ENCODE results near the gene DIDO1. TPM values are rescaled to one million over a fixed set of nuclear protein-coding genes. Genes with fewer than 3 reads are reported as not detected.
A peak's percentile ranks its signal among the peaks of the same experiment; 100 is the strongest.

DIDO1 gene
- polyA plus RNA-seq, 6 donors from 2014 or later, result 24.3 to 39.9 (median 28.3) TPM

- Mint-ChIP-seq H3K9me3 (no peaks in the 10 kb centered on the region), H3K27ac (no peak overlapping the region), H3K4me1 (peaks cover 5 to 14% (median 7%) of the 10 kb centered on the region in 3 donors), H3K36me3 (peaks cover 6 to 11% of the 10 kb centered on the region in 2 donors), H3K4me3 (no peak overlapping the region), H3K27me3 (no peaks in the 10 kb centered on the region)
- no peak for DNase-seq
- no peak for ATAC-seq (ENCODE audit: low read depth in 2 of 2)
These were observed 32.6 kb downstream of the DIDO1 start for GRCh38 chr20:62893700-62894099.

- no peak overlapping the region for H3K4me3 Mint-ChIP-seq
- no peak for ATAC-seq (ENCODE audit: low read depth in 2 of 2)
These were observed 33.7 kb downstream of the DIDO1 start for GRCh38 chr20:62892348-62893304.

GRCh38 chr20:62891111-62891510 lies 35.2 kb downstream of the DIDO1 start:
- ATAC-seq (ENCODE audit: low read depth in 2 of 2), result no peak
- Mint-ChIP-seq H3K27ac (peak overlapping the region in 1 of 6 donors; percentile 29), H3K9me3 (no peaks in the 10 kb centered on the region), H3K27me3 (no peaks in the 10 kb centered on the region), H3K36me3 (peaks cover 6 to 11% of the 10 kb centered on the region in 2 donors), H3K4me3 (peak overlapping the region in 1 of 8 donors; percentile 33), H3K4me1 (no peaks in the 10 kb centered on the region)
- no peak for DNase-seq

More at GRCh38 chr20:62892348-62893304, 33.7 kb downstream of the DIDO1 start:
- Mint-ChIP-seq H3K27me3 (no peaks in the 10 kb centered on the region), H3K4me1 (peaks cover 0 to 4% (median 0%) of the 10 kb centered on the region in 3 donors), H3K36me3 (peaks cover 6 to 11% of the 10 kb centered on the region in 2 donors), H3K9me3 (no peaks in the 10 kb centered on the region), H3K27ac (no peak overlapping the region)
- DNase-seq, result no peak

GRCh38 chr20:62890444-62890843 lies 35.9 kb downstream of the DIDO1 start:
- Mint-ChIP-seq H3K27ac (no peak overlapping the region), H3K4me3 (no peak overlapping the region), H3K4me1 (no peaks in the 10 kb centered on the region), H3K9me3 (no peaks in the 10 kb centered on the region), H3K36me3 (peaks cover 5 to 6% of the 10 kb centered on the region in 2 donors), H3K27me3 (no peaks in the 10 kb centered on the region)
- ATAC-seq (ENCODE audit: low read depth in 2 of 2), result no peak
- no peak for DNase-seq

GRCh38 chr20:62889871-62890270 lies 36.4 kb downstream of the DIDO1 start:
- no peaks in the 10 kb centered on the region for H3K9me3 Mint-ChIP-seq
- H3K36me3 Mint-ChIP-seq, result peaks cover 0 to 6% of the 10 kb centered on the region in 2 donors

GRCh38 chr20:62889411-62889810 lies 36.9 kb downstream of the DIDO1 start:
- DNase-seq (no peak), ATAC-seq (ENCODE audit: low read depth in 2 of 2) (no peak)
- H3K36me3 Mint-ChIP-seq, result peaks cover 0 to 6% of the 10 kb centered on the region in 2 donors
- H3K4me1 Mint-ChIP-seq, result no peaks in the 10 kb centered on the region
- H3K27ac Mint-ChIP-seq, result no peak overlapping the region
- no peaks in the 10 kb centered on the region for H3K9me3 Mint-ChIP-seq
- no peak overlapping the region for H3K4me3 Mint-ChIP-seq
- no peaks in the 10 kb centered on the region for H3K27me3 Mint-ChIP-seq

More at GRCh38 chr20:62889871-62890270, 36.4 kb downstream of the DIDO1 start:
- Mint-ChIP-seq H3K27me3 (no peaks in the 10 kb centered on the region), H3K4me1 (no peaks in the 10 kb centered on the region), H3K27ac (no peak overlapping the region), H3K4me3 (no peak overlapping the region)
- no peak for ATAC-seq (ENCODE audit: low read depth in 2 of 2)
- no peak for DNase-seq

GRCh38 chr20:62888910-62889309 lies 37.4 kb downstream of the DIDO1 start:
- H3K27ac Mint-ChIP-seq, result no peak overlapping the region
- no peak for ATAC-seq (ENCODE audit: low read depth in 2 of 2)
- H3K36me3 Mint-ChIP-seq, result peaks cover 0 to 6% of the 10 kb centered on the region in 2 donors
- H3K4me1 Mint-ChIP-seq, result no peaks in the 10 kb centered on the region
- H3K4me3 Mint-ChIP-seq, result no peak overlapping the region
- H3K27me3 Mint-ChIP-seq, result no peaks in the 10 kb centered on the region
- no peak for DNase-seq
- no peaks in the 10 kb centered on the region for H3K9me3 Mint-ChIP-seq

- H3K27me3 Mint-ChIP-seq, result no peaks in the 10 kb centered on the region
- no peaks in the 10 kb centered on the region for H3K4me1 Mint-ChIP-seq
- peak overlapping the region in 1 of 6 donors; percentile 27 for H3K27ac Mint-ChIP-seq
- H3K36me3 Mint-ChIP-seq, result peaks cover 0 to 6% of the 10 kb centered on the region in 2 donors
- DNase-seq (no peak), ATAC-seq (ENCODE audit: low read depth in 2 of 2) (no peak)
- no peak overlapping the region for H3K4me3 Mint-ChIP-seq
- H3K9me3 Mint-ChIP-seq, result no peaks in the 10 kb centered on the region
These were observed 37.9 kb downstream of the DIDO1 start for GRCh38 chr20:62888406-62888805.

GRCh38 chr20:62887860-62888239 lies 38.5 kb downstream of the DIDO1 start:
- H3K4me3 Mint-ChIP-seq, result no peak overlapping the region
- no peaks in the 10 kb centered on the region for H3K4me1 Mint-ChIP-seq
- ATAC-seq (ENCODE audit: low read depth in 2 of 2), result no peak
- H3K36me3 Mint-ChIP-seq, result peaks cover 0 to 6% of the 10 kb centered on the region in 2 donors
- H3K27ac Mint-ChIP-seq, result no peak overlapping the region
- DNase-seq, result no peak
- H3K9me3 Mint-ChIP-seq, result no peaks in the 10 kb centered on the region
- no peaks in the 10 kb centered on the region for H3K27me3 Mint-ChIP-seq

GRCh38 chr20:62887152-62887859 lies 39.0 kb downstream of the DIDO1 start:
- no peak for ATAC-seq (ENCODE audit: low read depth in 2 of 2)
- Mint-ChIP-seq H3K4me3 (no peak overlapping the region), H3K4me1 (no peaks in the 10 kb centered on the region), H3K27ac (peak overlapping the region in 1 of 6 donors; percentile 36), H3K27me3 (no peaks in the 10 kb centered on the region), H3K36me3 (peaks cover 0 to 6% of the 10 kb centered on the region in 2 donors), H3K9me3 (no peaks in the 10 kb centered on the region)
- DNase-seq, result no peak

GRCh38 chr20:62886709-62887058 lies 39.6 kb downstream of the DIDO1 start:
- Mint-ChIP-seq H3K4me3 (no peak overlapping the region), H3K4me1 (peaks cover 0 to under 1% (median 0%) of the 10 kb centered on the region in 3 donors), H3K36me3 (peaks cover 3 to 6% of the 10 kb centered on the region in 2 donors), H3K9me3 (no peaks in the 10 kb centered on the region), H3K27ac (peak overlapping the region in 3 of 6 donors; percentile 31 to 78 (median 36)), H3K27me3 (no peaks in the 10 kb centered on the region)
- no peak for ATAC-seq (ENCODE audit: low read depth in 2 of 2)
- DNase-seq, result no peak

- Mint-ChIP-seq H3K4me3 (no peak overlapping the region), H3K27me3 (no peaks in the 10 kb centered on the region), H3K36me3 (peaks cover 2 to 9% of the 10 kb centered on the region in 2 donors), H3K27ac (no peak overlapping the region), H3K9me3 (no peaks in the 10 kb centered on the region), H3K4me1 (peaks cover 0 to 4% (median 0%) of the 10 kb centered on the region in 3 donors)
- no peak for ATAC-seq (ENCODE audit: low read depth in 2 of 2)
- no peak for DNase-seq
These were observed 40.2 kb downstream of the DIDO1 start for GRCh38 chr20:62885896-62886708.

Data from naive B cell (primary cell).